Stomach (tissue), 4 donors: Measurements from ENCODE around the gene JMJD7.

Source experiments
- CTCF ChIP-seq, 7 experiments: fragments of 450-650 bp in 4 of 7; fragments of 200-600 bp in 3 of 7; sonication (generic) in 3 of 7; IDR thresholded peaks; one replicate each; pipeline ENCODE4 v1.5.1; 2016 to 2019; ENCODE audit warnings: antibody characterized with exemption in 7 of 7, control low read depth in 2 of 7, mild to moderate bottlenecking in 1 of 7
- POLR2A ChIP-seq, 4 donors: fragments of 450-650 bp; IDR thresholded peaks; one replicate each; pipeline ENCODE4 v1.6.1; 2016; ENCODE audit warnings: antibody characterized with exemption in 4 of 4, control low read depth in 2 of 4, mild to moderate bottlenecking in 1 of 4, moderate library complexity in 1 of 4

- no peak for TF ChIP-seq CTCF (IDR thresholded peaks at IDR 0.05)
- no peak for TF ChIP-seq POLR2A (IDR thresholded peaks at IDR 0.05)
These were observed 22.8 kb upstream of the JMJD7 start for GRCh38 chr15:41804916-41805666.
